Effector memory CD4-positive, alpha-beta T cell (primary cell): ENCODE results near the gene TBC1D30.

Source experiments
- DNase-seq, 3 donors: peaks; one replicate each; pipeline ENCODE4 v3.0.0-alpha.2; 2020
- H3K27ac ChIP-seq: 2 replicates; pipeline ENCODE4 v1.7.0; 2013; ENCODE audit warnings: mild to moderate bottlenecking, low read length, moderate library complexity; ENCODE audit not compliant: insufficient read depth, poor library complexity, severe bottlenecking
- H3K27me3 ChIP-seq: replicated peaks from 2 replicates; pipeline ENCODE4 v1.7.0; 2013; ENCODE audit warnings: mild to moderate bottlenecking, low read length; ENCODE audit not compliant: insufficient read depth, control insufficient read depth, poor library complexity, severe bottlenecking
- H3K36me3 ChIP-seq: 2 replicates; pipeline ENCODE4 v1.7.0; 2013; ENCODE audit warnings: mild to moderate bottlenecking, low read length, moderate library complexity; ENCODE audit not compliant: control insufficient read depth, insufficient read depth
- H3K4me1 ChIP-seq: 2 replicates; pipeline ENCODE4 v1.7.0; 2013; ENCODE audit warnings: low read length, mild to moderate bottlenecking; ENCODE audit not compliant: control insufficient read depth, insufficient read depth, poor library complexity, severe bottlenecking
- H3K4me3 ChIP-seq: 2 replicates; pipeline ENCODE4 v1.7.0; 2013; ENCODE audit warnings: low read length, low read depth, mild to moderate bottlenecking; ENCODE audit not compliant: insufficient read depth, poor library complexity, severe bottlenecking
- H3K9me3 ChIP-seq: 2 replicates; pipeline ENCODE4 v1.7.0; 2013; ENCODE audit warnings: mild to moderate bottlenecking, low read length, moderate library complexity; ENCODE audit not compliant: control insufficient read depth

The TBC1D30 gene

DNA sequence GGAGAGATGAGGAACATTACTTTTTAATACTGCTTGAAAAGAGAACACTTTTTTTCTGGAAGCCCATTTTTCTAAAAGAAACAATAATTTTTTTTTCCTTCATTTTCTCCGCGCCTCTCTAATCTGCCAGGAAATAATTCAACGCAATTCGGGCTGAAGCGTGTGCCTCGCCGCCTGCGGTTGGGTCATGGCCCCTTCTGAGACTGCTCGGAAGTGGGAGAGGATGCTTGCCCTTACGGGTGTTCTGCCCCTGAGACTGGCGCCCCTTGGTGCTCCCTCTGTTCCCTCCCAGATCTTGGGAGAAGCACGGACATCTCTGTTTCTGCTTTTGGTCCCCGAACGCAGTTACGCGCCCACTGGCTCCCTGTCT is 332 bp upstream of the TBC1D30 start:
- H3K36me3 ChIP-seq = no peaks in the 10 kb centered on the region
- no peaks in the 10 kb centered on the region for H3K9me3 ChIP-seq
- H3K27me3 ChIP-seq = peaks cover 45% of the 10 kb centered on the region
- H3K27ac ChIP-seq = no peak overlapping the region
- peaks cover 18% of the 10 kb centered on the region for H3K4me1 ChIP-seq
- H3K4me3 ChIP-seq = peak overlapping the region; percentile 54
- DNase-seq = no peak

DNA sequence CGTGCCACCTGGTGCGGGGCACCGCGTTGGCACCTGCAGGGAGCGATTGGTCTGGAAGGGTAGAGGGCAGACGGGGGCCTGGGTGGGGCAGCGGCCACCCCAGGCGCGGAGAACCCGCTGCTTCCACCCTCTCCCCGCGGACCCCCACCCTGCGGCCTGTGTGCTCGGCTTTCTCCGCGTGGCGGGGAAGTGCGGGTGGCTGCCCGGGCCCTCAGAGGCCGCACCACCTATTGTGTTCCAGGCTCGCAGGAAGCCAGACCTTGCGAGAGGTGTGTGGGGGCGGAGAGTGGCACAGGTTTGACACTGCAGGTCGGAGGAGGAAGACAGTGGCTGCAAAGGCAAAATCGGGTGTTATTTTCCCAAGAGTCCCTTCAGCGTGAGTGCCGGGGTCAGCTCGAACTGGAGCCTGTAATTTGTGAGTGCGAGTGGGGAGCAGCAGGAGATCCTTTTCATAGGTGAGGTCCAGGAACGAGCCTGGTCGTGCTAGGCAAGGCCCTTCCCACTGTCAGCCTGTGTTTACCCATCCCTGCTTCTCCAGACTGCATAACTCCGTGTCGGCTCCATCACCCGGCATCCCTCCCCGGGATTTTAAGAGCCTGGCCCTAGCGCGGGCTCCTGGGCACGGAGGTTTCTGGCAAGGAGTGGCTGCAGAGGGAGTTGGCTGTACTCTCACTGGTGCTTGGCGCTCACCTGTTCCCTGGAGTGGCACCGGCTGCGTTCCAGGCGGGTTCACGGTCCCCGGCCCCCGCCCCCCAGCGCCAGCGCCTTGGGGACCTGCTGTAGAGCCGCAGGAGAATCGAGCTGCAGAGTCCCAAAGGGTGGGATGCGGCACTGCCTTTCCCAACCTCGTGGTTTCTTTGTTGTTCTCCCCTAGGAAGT is 935 bp downstream of the TBC1D30 start:
- H3K27me3 ChIP-seq = peaks cover 45% of the 10 kb centered on the region
- H3K4me1 ChIP-seq = peaks cover 18% of the 10 kb centered on the region
- H3K36me3 ChIP-seq = no peaks in the 10 kb centered on the region
- H3K27ac ChIP-seq = no peak overlapping the region
- no peak for DNase-seq
- no peaks in the 10 kb centered on the region for H3K9me3 ChIP-seq
- peak overlapping the region; percentile 54 for H3K4me3 ChIP-seq

DNA sequence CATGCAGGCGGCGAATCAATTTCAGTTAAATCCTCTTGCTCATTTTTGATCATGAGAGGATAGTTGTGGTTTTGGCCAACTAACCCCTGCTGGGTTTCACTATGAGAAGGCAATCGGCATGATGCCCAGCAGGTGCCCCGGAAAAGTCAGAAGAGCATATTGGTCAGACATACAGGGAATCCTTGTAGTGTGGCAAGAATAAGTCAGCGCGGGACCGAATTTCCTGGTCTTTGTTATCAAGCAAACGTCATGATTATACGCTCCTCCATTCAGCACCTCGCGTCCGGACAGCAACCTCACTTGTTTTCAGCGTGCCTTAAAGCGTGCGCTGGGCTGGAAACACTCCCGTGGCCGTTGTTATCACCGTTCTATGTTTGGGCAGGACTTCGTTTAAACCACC is 1.8 kb downstream of the TBC1D30 start:
- peaks cover 18% of the 10 kb centered on the region for H3K4me1 ChIP-seq
- no peak overlapping the region for H3K4me3 ChIP-seq
- no peak overlapping the region for H3K27ac ChIP-seq
- DNase-seq = no peak
- H3K27me3 ChIP-seq = peaks cover 45% of the 10 kb centered on the region
- no peaks in the 10 kb centered on the region for H3K9me3 ChIP-seq
- H3K36me3 ChIP-seq = no peaks in the 10 kb centered on the region

DNA sequence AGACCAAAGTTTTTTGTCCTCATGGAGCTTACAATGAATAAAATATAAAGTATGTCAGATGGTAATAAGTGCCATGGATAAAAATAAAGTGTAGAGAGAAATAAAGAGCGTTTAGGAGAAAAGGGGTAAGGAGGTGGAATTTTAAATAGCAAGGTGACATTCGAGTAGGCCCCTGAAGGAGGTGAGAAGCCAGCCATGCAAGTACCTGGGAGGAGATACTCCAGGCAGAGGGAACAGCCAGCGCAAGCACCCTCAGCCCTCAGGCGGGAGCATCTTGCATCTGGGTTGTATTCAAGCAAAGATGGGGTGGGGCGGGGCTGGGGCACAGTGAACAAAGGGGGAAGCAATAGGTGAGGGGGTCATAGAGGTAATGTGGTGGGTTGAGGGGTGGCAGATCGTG is 4.3 kb downstream of the TBC1D30 start:
- Histone ChIP-seq H3K27me3 (peaks cover 43% of the 10 kb centered on the region), H3K27ac (no peak overlapping the region), H3K4me3 (no peak overlapping the region)

DNA sequence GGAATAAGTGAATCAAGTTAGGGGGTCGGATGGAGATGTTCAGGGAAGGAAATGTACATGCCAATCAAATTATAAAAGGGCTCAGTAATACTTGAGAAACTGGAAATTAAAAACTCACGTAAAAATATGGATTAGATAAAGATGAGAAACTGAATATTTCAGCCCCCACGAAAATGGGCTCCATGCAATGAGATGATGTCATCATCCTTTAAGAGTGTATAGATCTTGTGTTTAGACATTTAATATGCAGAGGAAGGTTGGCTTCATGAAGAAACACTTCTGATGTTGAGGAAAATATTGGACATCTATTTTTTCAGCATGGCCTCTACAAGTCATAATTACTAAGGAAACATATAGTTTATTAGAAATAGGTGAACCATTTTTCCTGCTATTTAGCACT is 9.5 kb downstream of the TBC1D30 start:
- DNase-seq = no peak
- H3K4me1 ChIP-seq = no peaks in the 10 kb centered on the region
- H3K27ac ChIP-seq = no peak overlapping the region
- no peaks in the 10 kb centered on the region for H3K36me3 ChIP-seq
- no peak overlapping the region for H3K4me3 ChIP-seq
- H3K9me3 ChIP-seq = no peaks in the 10 kb centered on the region
- peaks cover 1% of the 10 kb centered on the region for H3K27me3 ChIP-seq

More for the DNA sequence above, 4.3 kb downstream of the TBC1D30 start:
- Histone ChIP-seq H3K9me3 (no peaks in the 10 kb centered on the region), H3K4me1 (peaks cover 18% of the 10 kb centered on the region), H3K36me3 (no peaks in the 10 kb centered on the region)
- DNase-seq = no peak

DNA sequence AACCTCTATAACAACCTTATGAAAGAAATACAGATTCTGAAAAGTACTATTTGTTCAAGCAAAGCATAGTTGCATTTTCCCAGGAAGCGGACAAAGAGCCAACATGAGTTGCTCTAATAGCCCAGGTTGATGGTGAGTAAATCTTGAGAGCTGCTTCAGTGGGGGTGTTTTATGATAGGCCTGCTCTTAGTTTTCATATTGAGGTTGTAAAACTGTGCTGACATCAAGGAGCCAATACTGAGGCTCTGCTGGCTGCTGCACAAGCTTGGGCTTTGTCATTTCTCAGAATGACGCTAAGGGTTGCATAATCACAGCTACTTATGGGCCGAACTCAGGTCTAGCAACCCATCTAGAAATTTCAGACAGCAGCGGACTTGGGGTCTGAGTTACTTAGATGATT is 11.5 kb downstream of the TBC1D30 start:
- Histone ChIP-seq H3K36me3 (no peaks in the 10 kb centered on the region), H3K4me1 (no peaks in the 10 kb centered on the region), H3K27ac (no peak overlapping the region), H3K27me3 (no peaks in the 10 kb centered on the region), H3K9me3 (no peaks in the 10 kb centered on the region), H3K4me3 (no peak overlapping the region)
- no peak for DNase-seq

DNA sequence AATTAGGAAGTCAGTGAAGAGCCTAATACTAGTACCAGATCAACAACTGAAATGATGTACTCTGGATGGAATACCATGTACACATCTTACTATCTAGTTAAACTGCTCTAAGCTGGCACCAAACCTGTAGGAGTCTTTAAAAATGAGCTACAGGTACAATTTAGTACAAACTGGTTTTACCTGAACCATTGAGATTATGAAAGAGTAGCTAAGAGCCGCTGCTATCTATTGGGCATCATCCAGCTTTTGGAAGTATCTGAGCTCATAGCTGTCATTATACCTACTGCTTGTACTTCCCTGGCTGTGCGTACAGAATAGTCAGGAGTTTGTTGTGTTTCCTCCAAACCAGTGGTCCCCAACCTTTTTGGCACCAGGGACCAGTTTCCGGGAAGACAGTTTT is 12.4 kb downstream of the TBC1D30 start:
- Histone ChIP-seq H3K9me3 (no peaks in the 10 kb centered on the region), H3K36me3 (no peaks in the 10 kb centered on the region), H3K4me1 (no peaks in the 10 kb centered on the region), H3K27me3 (no peaks in the 10 kb centered on the region), H3K4me3 (no peak overlapping the region), H3K27ac (no peak overlapping the region)
- no peak for DNase-seq

DNA sequence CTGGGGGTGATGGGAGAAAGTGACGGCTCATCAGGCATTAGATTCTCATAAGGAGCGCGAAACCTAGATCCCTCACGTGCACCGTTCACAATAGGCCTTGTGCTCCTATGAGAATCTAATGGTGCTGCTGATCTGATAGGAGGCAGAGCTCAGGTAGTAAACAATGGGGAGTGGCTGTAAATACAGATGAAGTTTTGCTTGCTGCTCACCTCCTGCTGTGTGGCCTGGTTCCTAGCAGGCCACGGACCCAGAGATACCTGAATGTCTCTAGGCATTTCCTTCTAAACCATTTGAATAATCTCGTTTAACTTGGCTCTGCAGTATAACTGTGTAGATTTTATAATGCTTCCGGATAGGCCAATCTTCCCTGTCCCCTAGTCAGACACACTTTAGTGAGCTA is 13.0 kb downstream of the TBC1D30 start:
- Histone ChIP-seq H3K27me3 (no peaks in the 10 kb centered on the region), H3K27ac (no peak overlapping the region), H3K4me3 (no peak overlapping the region)

DNA sequence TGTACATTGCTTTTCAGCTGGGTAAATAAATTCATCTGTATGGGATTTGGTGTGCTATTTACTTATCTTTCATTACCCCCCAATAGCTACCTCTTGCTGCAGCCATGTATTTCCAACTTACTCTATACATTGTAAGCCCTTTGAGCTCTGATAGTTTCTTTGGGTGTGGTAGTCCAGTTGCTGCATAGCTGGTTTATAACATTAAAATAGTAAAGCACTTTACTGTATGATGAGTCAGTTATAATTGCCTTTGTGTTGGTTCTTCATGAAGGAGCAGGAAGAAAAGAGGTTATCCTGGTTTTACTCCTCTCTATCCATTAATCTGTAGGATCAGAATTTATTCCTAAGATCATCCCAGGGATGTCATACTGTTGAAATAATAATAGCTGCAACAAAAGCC is 15.7 kb downstream of the TBC1D30 start:
- Histone ChIP-seq H3K4me3 (no peak overlapping the region), H3K27ac (no peak overlapping the region), H3K27me3 (no peaks in the 10 kb centered on the region), H3K36me3 (no peaks in the 10 kb centered on the region), H3K4me1 (no peaks in the 10 kb centered on the region), H3K9me3 (no peaks in the 10 kb centered on the region)
- no peak for DNase-seq

More for the DNA sequence above, 13.0 kb downstream of the TBC1D30 start:
- no peak for DNase-seq
- no peaks in the 10 kb centered on the region for H3K36me3 ChIP-seq
- H3K4me1 ChIP-seq = no peaks in the 10 kb centered on the region
- no peaks in the 10 kb centered on the region for H3K9me3 ChIP-seq

DNA sequence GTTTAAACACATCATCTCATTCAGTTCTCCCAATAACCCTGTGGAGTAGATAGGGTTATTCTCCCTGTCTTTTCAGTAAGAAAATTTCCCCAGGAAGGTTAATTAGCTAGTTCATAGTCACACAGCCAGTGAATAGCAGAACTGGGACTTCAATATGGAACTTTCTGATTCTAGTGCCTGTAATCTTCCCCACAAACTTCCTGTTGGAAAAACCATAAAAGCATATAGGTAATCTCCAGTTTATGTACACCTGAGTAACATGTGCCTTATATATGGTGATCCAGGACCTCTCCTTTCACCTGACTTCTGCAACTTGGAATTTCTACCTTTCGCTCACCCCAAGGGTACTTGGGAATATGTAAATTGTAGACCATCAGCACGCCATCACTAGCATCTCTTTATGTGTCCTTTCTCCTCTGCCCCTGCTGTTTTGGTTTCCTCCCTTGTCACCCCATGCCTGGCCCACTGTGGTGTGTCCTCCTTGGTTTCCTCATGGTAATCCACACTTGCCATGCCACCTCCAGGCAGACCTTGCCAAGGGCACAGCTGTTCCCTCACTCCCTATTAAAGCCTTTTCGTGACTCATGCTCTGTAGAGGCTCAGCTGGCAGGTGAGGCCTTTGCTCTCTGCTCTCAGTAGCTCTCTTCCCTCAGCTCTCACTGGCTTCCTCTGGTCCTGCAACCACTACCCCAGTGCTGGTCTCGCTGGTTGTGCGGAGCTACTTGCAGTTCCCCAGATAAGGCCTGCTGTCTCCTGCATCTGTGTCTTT is 16.7 kb downstream of the TBC1D30 start:
- DNase-seq = no peak
- Histone ChIP-seq H3K4me1 (no peaks in the 10 kb centered on the region), H3K27me3 (no peaks in the 10 kb centered on the region), H3K4me3 (no peak overlapping the region), H3K36me3 (no peaks in the 10 kb centered on the region), H3K9me3 (no peaks in the 10 kb centered on the region), H3K27ac (no peak overlapping the region)
